CD14-positive monocyte (primary cell): ENCODE results near the gene PRAME. TPM values are rescaled to one million over a fixed set of nuclear protein-coding genes. Genes with fewer than 3 reads are reported as not detected.

Source experiments
- DNase-seq, 3 donors: peaks; one replicate each; pipeline ENCODE4 v3.0.0-alpha.2; 2011 to 2022
- H2AFZ ChIP-seq: 2 replicates; pipeline ENCODE4 v1.6.0; 2012; ENCODE audit warnings: mild to moderate bottlenecking, low read depth, low read length, inconsistent platforms; ENCODE audit not compliant: insufficient read depth, poor library complexity, severe bottlenecking
- H3K27ac ChIP-seq, 2 donors: 1 replicate in 1 of 2; 2 replicates in 1 of 2; pipeline ENCODE4 v1.5.1; 2012 to 2013; ENCODE audit warnings: low read length in 2 of 2, control low read depth in 1 of 2, inconsistent platforms in 1 of 2, low read depth in 1 of 2, mild to moderate bottlenecking in 1 of 2
- H3K27me3 ChIP-seq, 2 donors: one replicate each; pipeline versions ENCODE4 v1.6.0 to v1.6.1; 2011 to 2013; ENCODE audit warnings: low read length in 2 of 2; ENCODE audit not compliant: control insufficient read depth in 2 of 2, insufficient read depth in 2 of 2
- H3K36me3 ChIP-seq, 2 donors: replicated peaks in 1 of 2; 1 replicate in 1 of 2; 2 replicates in 1 of 2; pipeline versions ENCODE4 v1.5.1 to v1.6.1; 2012 to 2013; ENCODE audit warnings: low read length in 2 of 2, control low read depth in 1 of 2, inconsistent platforms in 1 of 2, mild to moderate bottlenecking in 1 of 2; ENCODE audit not compliant: insufficient read depth in 2 of 2, control insufficient read depth in 1 of 2
- H3K4me1 ChIP-seq, 2 donors: 1 replicate in 1 of 2; 2 replicates in 1 of 2; pipeline versions ENCODE4 v1.5.1 to v1.6.1; 2012 to 2013; ENCODE audit warnings: low read length in 2 of 2, control low read depth in 1 of 2, inconsistent platforms in 1 of 2, mild to moderate bottlenecking in 1 of 2, moderate library complexity in 1 of 2; ENCODE audit not compliant: insufficient read depth in 2 of 2, control insufficient read depth in 1 of 2
- H3K4me2 ChIP-seq: replicated peaks from 2 replicates; pipeline ENCODE3; 2012; ENCODE audit warnings: low read length, moderate library complexity, mild to moderate bottlenecking; ENCODE audit not compliant: poor library complexity, severe bottlenecking; ENCODE audit errors: extremely low read depth
- H3K4me3 ChIP-seq, 3 experiments: fragments of 200-600 bp in 1 of 3; sonication (generic) in 1 of 3; replicated peaks in 1 of 3; 1 replicate in 2 of 3; 2 replicates in 1 of 3; pipeline ENCODE4 v1.5.1; 2011 to 2013; ENCODE audit warnings: low read length in 3 of 3, mild to moderate bottlenecking in 3 of 3, control low read depth in 2 of 3, low read depth in 2 of 3, inconsistent platforms in 1 of 3, moderate library complexity in 1 of 3
- H3K79me2 ChIP-seq: 2 replicates; pipeline ENCODE4 v1.6.0; 2012; ENCODE audit warnings: mild to moderate bottlenecking, control low read depth, inconsistent platforms, low read length, moderate library complexity; ENCODE audit not compliant: insufficient read depth
- H3K9ac ChIP-seq: 2 replicates; pipeline ENCODE4 v1.6.0; 2017; ENCODE audit warnings: low read length, mild to moderate bottlenecking; ENCODE audit not compliant: insufficient read depth, poor library complexity, severe bottlenecking
- H3K9me3 ChIP-seq, 2 donors: replicated peaks in 1 of 2; 1 replicate in 1 of 2; 2 replicates in 1 of 2; pipeline versions ENCODE4 v1.5.1 to v1.6.1; 2012 to 2013; ENCODE audit warnings: low read length in 2 of 2, control low read depth in 1 of 2; ENCODE audit not compliant: control insufficient read depth in 1 of 2, insufficient read depth in 1 of 2
- H4K20me1 ChIP-seq: 2 replicates; pipeline ENCODE4 v1.6.0; 2012; ENCODE audit warnings: mild to moderate bottlenecking, low read length, control low read depth, moderate library complexity; ENCODE audit not compliant: insufficient read depth
- H3K27ac Mint-ChIP-seq, 7 donors: one replicate each; pipeline ENCODE4 v1.8.0; 2020; ENCODE audit warnings: mild to moderate bottlenecking in 7 of 7, mixed read lengths in 7 of 7, moderate library complexity in 6 of 7, inconsistent platforms in 2 of 7
- H3K27me3 Mint-ChIP-seq, 3 donors: one replicate each; pipeline ENCODE4 v1.8.0; 2021 to 2022; ENCODE audit warnings: low read depth in 3 of 3, mild to moderate bottlenecking in 3 of 3, mixed read lengths in 3 of 3, moderate library complexity in 3 of 3, inconsistent platforms in 1 of 3
- H3K36me3 Mint-ChIP-seq, 2 donors: one replicate each; pipeline ENCODE4 v1.8.0; 2020; ENCODE audit warnings: mixed read lengths in 2 of 2, inconsistent platforms in 1 of 2, mild to moderate bottlenecking in 1 of 2
- H3K4me1 Mint-ChIP-seq: one replicate; pipeline ENCODE4 v1.8.0; 2020; ENCODE audit warnings: mild to moderate bottlenecking, mixed read lengths
- H3K4me3 Mint-ChIP-seq, 2 donors: one replicate each; pipeline ENCODE4 v1.8.0; 2020; ENCODE audit warnings: mild to moderate bottlenecking in 2 of 2, mixed read lengths in 2 of 2, moderate library complexity in 1 of 2
- H3K9me3 Mint-ChIP-seq, 7 donors: one replicate each; pipeline ENCODE4 v1.8.0; 2020 to 2022; ENCODE audit warnings: mixed read lengths in 7 of 7, mild to moderate bottlenecking in 6 of 7, moderate library complexity in 6 of 7, inconsistent platforms in 2 of 7
- WGBS: methylation state at CpG from one replicate; pipeline ENCODE4 v1.1.5; 2013; ENCODE audit warnings: missing lambda C conversion rate; ENCODE audit not compliant: insufficient coverage; 5-methylcytosine and 5-hydroxymethylcytosine counted together
- intact Hi-C, 2 donors: fragments of 100-400 bp; cut with micrococcal nuclease; formaldehyde crosslinking; loops; one replicate each; pipeline versions ENCODE4 v1.15.0 to v1.15.1; 2023
- polyA plus RNA-seq, 3 donors: library from polyadenylated mRNA; depleted of rRNA in 1 of 3; unstranded in 2 of 3; stranded (reverse) in 1 of 3; fragments of 300-500 nt in 2 of 3; fragments of >200 nt in 1 of 3; fragmentation: Illumina TruSeq in 2 of 3; gene quantifications; 1 replicate in 2 of 3; 2 replicates in 1 of 3; pipeline ENCODE4 v1.2.3, GENCODE V29; 2012 to 2021
- TF ChIP-seq, protein P1 (sequence below): fragments of 200-600 bp; IDR thresholded peaks from one replicate; pipeline ENCODE4 v1.8.0; 2022; ENCODE audit warnings: antibody characterized with exemption, mild to moderate bottlenecking

Gene PRAME
- polyA plus RNA-seq, 3 donors, result not detected

DNA sequence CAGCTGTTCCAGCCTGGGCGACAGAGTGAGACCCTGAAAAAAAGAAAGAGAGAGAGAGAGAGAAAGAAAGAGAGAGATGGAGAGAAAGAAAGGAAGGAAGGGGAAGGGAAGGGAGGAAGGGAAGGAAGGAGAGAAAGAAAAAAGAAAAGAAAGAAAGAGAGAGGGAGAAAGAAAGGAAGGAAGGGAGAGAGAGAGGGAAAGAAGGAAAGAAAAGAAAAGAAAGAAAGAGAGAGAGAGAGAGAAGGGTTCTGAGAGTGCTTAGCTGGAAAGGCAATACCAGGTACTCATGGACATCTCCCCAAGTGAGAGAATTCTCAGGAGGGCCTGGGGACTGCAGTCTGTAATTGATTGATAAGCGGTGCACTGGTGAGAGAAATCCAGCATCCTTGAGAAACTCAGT is 12.8 kb upstream of the PRAME start:
- H3K9me3 ChIP-seq, result no peaks in the 10 kb centered on the region
- no peaks in the 10 kb centered on the region for H3K4me1 ChIP-seq
- no peak overlapping the region for H3K27ac ChIP-seq
- H3K9me3 Mint-ChIP-seq, result no peaks in the 10 kb centered on the region
- no peak overlapping the region for H3K9ac ChIP-seq
- H3K4me2 ChIP-seq, result no peak overlapping the region
- H2AFZ ChIP-seq, result no peak overlapping the region
- no peak overlapping the region for H3K27ac Mint-ChIP-seq
- H4K20me1 ChIP-seq, result no peaks in the 10 kb centered on the region
- H3K4me3 Mint-ChIP-seq, result no peak overlapping the region
- peaks cover 5 to 8% of the 10 kb centered on the region in 2 donors for H3K27me3 ChIP-seq
- no peaks in the 10 kb centered on the region for H3K36me3 ChIP-seq
- H3K36me3 Mint-ChIP-seq, result no peaks in the 10 kb centered on the region
- WGBS, result 92% methylated on average over 2 of the region's 2 CpGs
- TF ChIP-seq, protein P1, sequence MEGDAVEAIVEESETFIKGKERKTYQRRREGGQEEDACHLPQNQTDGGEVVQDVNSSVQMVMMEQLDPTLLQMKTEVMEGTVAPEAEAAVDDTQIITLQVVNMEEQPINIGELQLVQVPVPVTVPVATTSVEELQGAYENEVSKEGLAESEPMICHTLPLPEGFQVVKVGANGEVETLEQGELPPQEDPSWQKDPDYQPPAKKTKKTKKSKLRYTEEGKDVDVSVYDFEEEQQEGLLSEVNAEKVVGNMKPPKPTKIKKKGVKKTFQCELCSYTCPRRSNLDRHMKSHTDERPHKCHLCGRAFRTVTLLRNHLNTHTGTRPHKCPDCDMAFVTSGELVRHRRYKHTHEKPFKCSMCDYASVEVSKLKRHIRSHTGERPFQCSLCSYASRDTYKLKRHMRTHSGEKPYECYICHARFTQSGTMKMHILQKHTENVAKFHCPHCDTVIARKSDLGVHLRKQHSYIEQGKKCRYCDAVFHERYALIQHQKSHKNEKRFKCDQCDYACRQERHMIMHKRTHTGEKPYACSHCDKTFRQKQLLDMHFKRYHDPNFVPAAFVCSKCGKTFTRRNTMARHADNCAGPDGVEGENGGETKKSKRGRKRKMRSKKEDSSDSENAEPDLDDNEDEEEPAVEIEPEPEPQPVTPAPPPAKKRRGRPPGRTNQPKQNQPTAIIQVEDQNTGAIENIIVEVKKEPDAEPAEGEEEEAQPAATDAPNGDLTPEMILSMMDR, result no peak
- H3K79me2 ChIP-seq, result no peaks in the 10 kb centered on the region
- H3K27me3 Mint-ChIP-seq, result peaks cover 15 to 27% (median 23%) of the 10 kb centered on the region in 3 donors
- H3K4me3 ChIP-seq, result no peak overlapping the region
- DNase-seq, result no peak
- intact Hi-C loops, result no loop called here
- H3K4me1 Mint-ChIP-seq, result no peaks in the 10 kb centered on the region

DNA sequence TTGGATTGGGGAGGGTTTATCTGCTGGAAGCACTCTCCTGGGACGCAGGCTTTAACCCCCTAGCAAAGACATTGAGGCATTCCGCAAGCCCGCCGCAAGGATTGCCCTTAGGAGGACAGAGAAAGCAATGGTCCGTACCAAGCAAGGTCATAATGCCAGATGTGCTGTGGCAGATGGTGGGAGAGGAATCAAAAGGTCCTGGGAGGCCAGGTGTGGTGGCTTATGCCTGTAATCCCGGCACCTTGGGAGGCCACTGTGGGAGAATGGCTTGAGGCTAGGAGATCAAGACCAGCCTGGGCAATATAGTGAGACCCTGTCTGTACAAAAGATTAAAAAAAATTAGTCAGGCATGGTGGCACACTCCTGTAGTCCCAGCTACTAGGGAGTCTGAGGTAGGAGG is 12.4 kb upstream of the PRAME start:
- Histone ChIP-seq H3K79me2 (no peaks in the 10 kb centered on the region), H3K27me3 (peaks cover 5 to 8% of the 10 kb centered on the region in 2 donors), H2AFZ (no peak overlapping the region), H3K4me1 (no peaks in the 10 kb centered on the region), H3K4me2 (no peak overlapping the region), H3K9me3 (no peaks in the 10 kb centered on the region), H3K9ac (no peak overlapping the region), H3K27ac (no peak overlapping the region), H3K4me3 (no peak overlapping the region), H3K36me3 (no peaks in the 10 kb centered on the region), H4K20me1 (no peaks in the 10 kb centered on the region)
- no peak overlapping the region for H3K27ac Mint-ChIP-seq
- no peak overlapping the region for H3K4me3 Mint-ChIP-seq
- H3K4me1 Mint-ChIP-seq, result no peaks in the 10 kb centered on the region
- TF ChIP-seq, protein P1, result no peak
- DNase-seq, result no peak
- no peaks in the 10 kb centered on the region for H3K36me3 Mint-ChIP-seq
- H3K9me3 Mint-ChIP-seq, result no peaks in the 10 kb centered on the region
- 98% methylated on average over 5 of the region's 6 CpGs for WGBS
- intact Hi-C loops, result no loop called here
- H3K27me3 Mint-ChIP-seq, result peaks cover 15 to 28% (median 23%) of the 10 kb centered on the region in 3 donors
